Subcutaneous abdominal adipose tissue (tissue), 5 donors: ENCODE data around the gene STK4.
A peak's percentile ranks its signal among the peaks of the same experiment; 100 is the strongest.
"Not testable (repeated sequence)": the region's sequence is repeated elsewhere in the genome, so short reads cannot be mapped to it uniquely, and the experiment has no call there.

Experiments
- H3K27ac ChIP-seq: one replicate; pipeline ENCODE4 v1.7.0; 2013; ENCODE audit warnings: low read depth, mild to moderate bottlenecking, inconsistent platforms, low read length, moderate library complexity
- H3K27me3 ChIP-seq, 5 donors: one replicate each; pipeline ENCODE4 v1.7.0; 2013; ENCODE audit warnings: low read length in 5 of 5, inconsistent platforms in 1 of 5; ENCODE audit not compliant: control insufficient read depth in 5 of 5, insufficient read depth in 4 of 5
- H3K36me3 ChIP-seq, 5 donors: one replicate each; pipeline ENCODE4 v1.7.0; 2013; ENCODE audit warnings: low read length in 5 of 5; ENCODE audit not compliant: control insufficient read depth in 5 of 5, insufficient read depth in 5 of 5
- H3K4me1 ChIP-seq, 5 donors: one replicate each; pipeline ENCODE4 v1.7.0; 2013; ENCODE audit warnings: low read length in 5 of 5, mild to moderate bottlenecking in 3 of 5, moderate library complexity in 1 of 5; ENCODE audit not compliant: control insufficient read depth in 5 of 5, insufficient read depth in 5 of 5
- H3K4me3 ChIP-seq, 5 donors: one replicate each; pipeline ENCODE4 v1.7.0; 2013; ENCODE audit warnings: low read length in 5 of 5, low read depth in 1 of 5
- H3K9ac ChIP-seq, 5 donors: one replicate each; pipeline ENCODE4 v1.7.0; 2013; ENCODE audit warnings: low read length in 5 of 5, mild to moderate bottlenecking in 4 of 5, moderate library complexity in 3 of 5
- H3K9me3 ChIP-seq, 5 donors: one replicate each; pipeline ENCODE4 v1.7.0; 2013; ENCODE audit warnings: low read length in 5 of 5; ENCODE audit not compliant: control insufficient read depth in 5 of 5
- donor health status: healthy.
- donor health status: healthy.
- donor health status: healthy.
- donor health status: healthy.
- donor health status: healthy.

STK4 gene

GRCh38 chr20:45008521-45009049, 42.3 kb downstream of the STK4 start:
- no peaks in the 10 kb centered on the region for H3K4me1 ChIP-seq
- H3K36me3 ChIP-seq: peaks cover 4 to 19% (median 12%) of the 10 kb centered on the region in 5 donors
- no peak overlapping the region for H3K9ac ChIP-seq
- H3K27ac ChIP-seq: no peak overlapping the region
- H3K27me3 ChIP-seq: no peaks in the 10 kb centered on the region
- H3K4me3 ChIP-seq: no peak overlapping the region
- H3K9me3 ChIP-seq: no peaks in the 10 kb centered on the region

DNA sequence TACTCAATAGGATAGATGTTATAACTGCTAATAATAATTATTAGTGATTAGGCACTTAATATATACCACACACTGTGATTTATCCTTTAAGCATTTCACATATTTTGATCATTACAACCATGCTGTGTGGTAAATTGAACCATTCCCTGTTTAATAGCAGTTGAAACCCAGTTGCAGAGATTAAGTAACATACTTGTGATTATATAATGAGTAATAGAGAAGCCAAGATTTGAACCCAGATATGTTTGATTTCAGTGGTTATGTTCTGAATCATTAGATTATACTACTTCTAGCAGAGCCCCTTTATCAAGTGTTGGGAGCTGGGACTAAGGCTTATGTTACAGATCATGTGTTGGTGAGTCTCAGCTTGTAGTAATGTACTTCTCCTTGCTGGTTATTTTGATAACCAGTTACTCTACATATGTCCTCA, 44.1 kb downstream of the STK4 start:
- Histone ChIP-seq H3K9ac (no peak overlapping the region), H3K9me3 (no peaks in the 10 kb centered on the region), H3K27me3 (no peaks in the 10 kb centered on the region), H3K36me3 (peaks cover 4 to 22% (median 12%) of the 10 kb centered on the region in 5 donors), H3K27ac (no peak overlapping the region), H3K4me3 (no peak overlapping the region), H3K4me1 (peaks cover 0 to 11% (median 9%) of the 10 kb centered on the region in 5 donors)

- Histone ChIP-seq H3K27me3 (no peaks in the 10 kb centered on the region), H3K27ac (no peak overlapping the region), H3K9me3 (no peaks in the 10 kb centered on the region), H3K4me1 (peaks cover 0 to 14% (median 13%) of the 10 kb centered on the region in 5 donors), H3K4me3 (no peak overlapping the region), H3K36me3 (peaks cover 4 to 22% (median 12%) of the 10 kb centered on the region in 5 donors), H3K9ac (no peak overlapping the region)
Measured at GRCh38 chr20:45011108-45011526, 44.8 kb downstream of the STK4 start.

GRCh38 chr20:45012682-45013302, 46.5 kb downstream of the STK4 start:
- Histone ChIP-seq H3K4me1 (peaks cover 0 to 14% (median 13%) of the 10 kb centered on the region in 5 donors), H3K27me3 (no peaks in the 10 kb centered on the region), H3K36me3 (peaks cover 4 to 19% (median 7%) of the 10 kb centered on the region in 5 donors), H3K9me3 (no peaks in the 10 kb centered on the region), H3K27ac (no peak overlapping the region), H3K4me3 (no peak overlapping the region), H3K9ac (no peak overlapping the region)

- H3K9me3 ChIP-seq, H3K9ac ChIP-seq, H3K4me3 ChIP-seq, H3K27me3 ChIP-seq, H3K27ac ChIP-seq: not testable (repeated sequence)
- Histone ChIP-seq H3K4me1 (peaks cover 0 to 14% (median 13%) of the 10 kb centered on the region in 5 donors), H3K36me3 (peaks cover 0 to 16% (median 0%) of the 10 kb centered on the region in 5 donors)
Measured at GRCh38 chr20:45014131-45014530, 47.8 kb downstream of the STK4 start.

DNA sequence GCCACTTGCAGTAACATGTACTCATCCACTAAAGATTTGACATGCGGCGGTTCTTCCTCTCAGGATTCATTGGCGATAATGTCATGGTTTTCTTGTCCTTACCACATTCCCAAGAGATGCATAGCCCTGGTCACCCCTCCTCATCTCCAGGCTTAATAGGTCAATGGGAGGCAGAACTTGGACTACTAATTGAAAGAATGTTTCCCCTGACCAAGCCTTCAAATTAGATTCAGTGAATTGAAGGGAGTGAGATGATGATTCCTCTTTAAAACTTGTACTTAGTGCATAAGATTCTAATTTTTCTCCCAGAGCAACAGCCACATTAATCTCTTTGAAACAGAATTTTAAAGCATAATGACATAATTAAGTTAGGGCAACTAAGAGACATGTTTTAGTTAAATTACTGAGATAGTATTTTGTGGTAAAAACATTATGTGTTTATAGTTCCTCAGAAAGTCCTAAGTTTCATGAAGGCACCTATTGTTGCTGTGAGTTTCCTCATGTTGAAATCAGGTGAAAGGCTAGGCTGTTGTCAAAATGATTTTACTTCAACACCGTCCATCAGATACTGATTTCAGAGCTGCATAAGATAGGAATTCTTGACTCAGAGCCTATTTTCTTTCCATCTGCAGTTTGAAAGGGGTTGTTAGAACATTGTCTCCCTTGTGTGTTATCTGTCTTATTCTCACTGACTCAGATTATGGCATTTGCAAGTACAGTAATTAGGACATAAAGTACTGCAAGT, 48.5 kb downstream of the STK4 start:
- no peak overlapping the region for H3K4me3 ChIP-seq
- peak overlapping the region in 1 of 5 donors; percentile 28 for H3K9ac ChIP-seq
- H3K36me3 ChIP-seq: peaks cover 0 to 16% (median 0%) of the 10 kb centered on the region in 5 donors
- H3K4me1 ChIP-seq: peaks cover 0 to 15% (median 13%) of the 10 kb centered on the region in 5 donors
- no peaks in the 10 kb centered on the region for H3K27me3 ChIP-seq
- no peaks in the 10 kb centered on the region for H3K9me3 ChIP-seq
- H3K27ac ChIP-seq: peak overlapping the region; percentile 2

DNA sequence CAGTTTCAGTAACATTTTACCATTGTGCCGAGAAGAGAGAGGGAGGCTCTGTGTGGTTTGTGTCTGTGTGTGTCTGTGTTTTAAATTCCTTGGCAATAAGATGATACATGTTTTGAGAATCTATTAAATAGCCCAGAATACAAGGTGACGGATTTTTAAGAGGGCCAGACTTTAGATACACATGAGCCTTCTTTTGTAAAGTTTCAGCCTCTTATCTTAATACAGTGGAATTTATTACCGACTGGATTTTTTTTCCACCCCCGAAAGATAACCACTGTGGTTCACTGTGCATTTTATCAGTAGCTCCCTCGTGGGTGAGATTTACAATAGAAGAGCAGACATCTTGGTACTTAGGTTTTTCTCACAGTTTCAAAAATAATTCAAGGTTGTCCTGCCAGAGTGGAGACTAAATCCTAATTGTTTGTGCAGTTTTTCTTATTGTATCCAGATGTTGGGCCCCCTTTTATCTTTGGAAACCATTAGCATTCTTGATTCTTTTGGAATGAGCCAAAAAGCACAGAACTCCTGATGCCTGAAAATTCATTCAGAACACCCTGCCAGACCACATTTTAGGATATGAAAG, 49.9 kb downstream of the STK4 start:
- Histone ChIP-seq H3K4me1 (peaks cover 0 to 16% (median 13%) of the 10 kb centered on the region in 5 donors), H3K27ac (no peak overlapping the region), H3K36me3 (peaks cover 0 to 13% (median 0%) of the 10 kb centered on the region in 5 donors), H3K4me3 (no peak overlapping the region), H3K9me3 (no peaks in the 10 kb centered on the region), H3K9ac (no peak overlapping the region), H3K27me3 (no peaks in the 10 kb centered on the region)

DNA sequence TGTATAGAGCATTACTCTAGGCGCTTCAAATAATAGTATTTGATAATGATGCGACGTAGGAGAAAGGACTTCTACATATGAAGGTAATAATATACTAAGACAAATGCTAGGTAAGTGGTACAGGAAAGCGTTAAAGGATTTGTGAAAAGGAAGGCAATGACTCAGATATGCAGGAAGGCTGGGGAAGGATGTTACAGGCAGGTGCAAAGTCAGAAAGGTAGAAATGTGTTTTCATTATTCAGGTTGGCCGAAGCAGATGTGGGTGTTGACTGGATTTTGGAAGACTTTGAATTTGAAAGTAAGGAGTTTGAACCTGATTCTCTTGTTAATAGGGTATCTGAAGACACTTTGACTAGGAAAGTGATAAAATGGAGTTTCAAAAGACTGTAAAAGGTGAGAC, 51.0 kb downstream of the STK4 start:
- H3K9me3 ChIP-seq: no peaks in the 10 kb centered on the region
- H3K27me3 ChIP-seq: no peaks in the 10 kb centered on the region
- H3K4me1 ChIP-seq: peaks cover 0 to 16% (median 13%) of the 10 kb centered on the region in 5 donors
- H3K4me3 ChIP-seq: no peak overlapping the region
- H3K9ac ChIP-seq: no peak overlapping the region
- peaks cover 0 to 14% (median 0%) of the 10 kb centered on the region in 5 donors for H3K36me3 ChIP-seq
- no peak overlapping the region for H3K27ac ChIP-seq

- no peaks in the 10 kb centered on the region for H3K27me3 ChIP-seq
- no peak overlapping the region for H3K4me3 ChIP-seq
- peaks cover 0 to 16% (median 13%) of the 10 kb centered on the region in 5 donors for H3K4me1 ChIP-seq
- H3K27ac ChIP-seq: no peak overlapping the region
- H3K36me3 ChIP-seq: peaks cover 0 to 14% (median 0%) of the 10 kb centered on the region in 5 donors
- H3K9me3 ChIP-seq: no peaks in the 10 kb centered on the region
- no peak overlapping the region for H3K9ac ChIP-seq
Measured at GRCh38 chr20:45017857-45018256, 51.5 kb downstream of the STK4 start.
